ENCODE data around the gene MCM8. TPM values are rescaled to one million over a fixed set of nuclear protein-coding genes. Genes with fewer than 3 reads are reported as not detected.

Gene MCM8
- total RNA-seq, 1 donor from 2014 or later: 4.3 TPM

DNA sequence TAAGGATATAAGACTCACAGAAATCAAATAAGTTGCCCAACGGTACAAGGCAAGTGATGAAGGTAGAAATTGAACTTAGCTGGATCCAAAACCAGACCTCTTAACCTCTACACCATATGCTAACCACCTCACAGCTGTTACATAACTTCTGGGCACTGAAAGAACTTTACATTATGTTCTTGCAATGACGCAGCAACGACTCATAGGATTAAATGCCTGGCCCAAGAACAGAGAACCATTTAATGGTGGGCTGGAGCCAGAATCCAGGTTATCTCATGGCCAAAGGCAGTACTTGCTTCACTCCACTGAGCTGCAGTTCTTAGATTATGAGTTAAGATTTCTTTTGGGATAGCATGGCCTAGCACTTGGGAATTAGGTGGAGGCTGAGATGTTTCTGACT lies 4.5 kb upstream of the MCM8 start:
- peak; percentile 7 for DNase-seq (ENCODE audit: low spot score)

- no peak for DNase-seq (ENCODE audit: low spot score)
Measured at GRCh38 chr20:5947276-5947675, 3.2 kb upstream of the MCM8 start.

DNA sequence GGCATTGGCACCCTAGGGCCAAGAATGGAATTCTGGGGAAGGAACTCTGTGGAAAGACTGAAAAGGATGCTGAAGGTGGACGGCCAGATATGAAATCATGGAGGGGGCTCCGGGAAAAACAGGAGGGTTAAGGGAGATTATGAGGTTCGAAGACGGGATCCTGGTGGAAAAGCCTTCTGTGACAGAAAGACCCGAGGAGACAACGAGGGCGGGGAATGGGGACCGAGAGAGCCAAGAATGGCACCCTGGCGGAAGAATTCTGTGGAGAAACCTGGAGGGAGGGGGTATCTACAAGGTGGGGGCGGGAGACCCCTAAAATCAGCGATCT lies 545 bp upstream of the MCM8 start:
- no peak for DNase-seq (ENCODE audit: low spot score)

GRCh38 chr20:5967469-5967868 lies 17.0 kb downstream of the MCM8 start:
- DNase-seq (ENCODE audit: low spot score): no peak

DNA sequence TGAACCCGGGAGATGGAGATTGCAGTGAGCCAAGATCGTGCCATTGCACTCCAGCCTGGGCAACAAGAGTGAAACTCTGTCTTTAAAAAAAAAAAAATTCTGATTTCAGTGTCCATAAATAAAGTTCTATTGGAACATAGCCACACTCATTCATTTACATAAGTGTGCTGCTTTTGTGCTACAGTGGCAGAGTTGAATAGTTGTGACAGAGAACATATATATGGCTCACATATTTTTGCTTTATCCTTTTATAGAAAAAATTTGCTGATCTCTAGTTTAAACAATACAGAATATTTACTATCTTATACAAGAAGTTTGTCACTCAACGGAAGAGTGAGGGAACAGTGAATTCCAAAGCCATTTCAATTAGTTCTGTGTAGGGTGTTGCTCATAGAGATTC lies 18.0 kb downstream of the MCM8 start:
- no peak for DNase-seq (ENCODE audit: low spot score)

DNA sequence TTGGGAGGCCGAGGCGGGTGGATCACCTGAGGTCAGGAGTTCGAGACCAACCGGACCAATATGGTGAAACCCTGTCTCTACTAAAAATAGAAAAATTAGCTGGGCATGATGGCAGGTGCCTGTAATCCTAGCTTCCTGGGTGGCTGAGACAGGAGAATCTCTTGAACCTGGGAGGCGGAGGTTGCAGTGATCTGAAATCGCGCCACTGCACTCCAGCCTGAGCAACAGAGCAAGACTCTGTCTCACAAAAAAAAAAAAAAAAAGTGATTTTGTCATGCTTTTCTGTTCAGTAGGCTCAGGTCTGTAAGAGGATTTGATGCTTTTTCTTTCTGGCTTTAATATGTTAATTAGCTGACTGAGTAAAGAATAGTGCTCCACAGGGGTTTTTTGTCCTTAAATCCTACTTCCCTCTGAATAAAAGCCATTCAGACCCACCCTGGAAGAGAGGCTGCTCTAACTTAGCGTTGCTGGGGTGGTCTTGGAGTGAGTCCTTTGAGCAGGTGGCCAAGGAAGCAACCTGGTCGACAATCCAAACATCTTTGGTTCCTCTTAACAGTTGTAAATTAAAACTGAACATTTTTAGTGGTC lies 19.0 kb downstream of the MCM8 start:
- no peak for DNase-seq (ENCODE audit: low spot score)

- no peak for DNase-seq (ENCODE audit: low spot score)
Measured at GRCh38 chr20:5969940-5970339, 19.5 kb downstream of the MCM8 start.

DNA sequence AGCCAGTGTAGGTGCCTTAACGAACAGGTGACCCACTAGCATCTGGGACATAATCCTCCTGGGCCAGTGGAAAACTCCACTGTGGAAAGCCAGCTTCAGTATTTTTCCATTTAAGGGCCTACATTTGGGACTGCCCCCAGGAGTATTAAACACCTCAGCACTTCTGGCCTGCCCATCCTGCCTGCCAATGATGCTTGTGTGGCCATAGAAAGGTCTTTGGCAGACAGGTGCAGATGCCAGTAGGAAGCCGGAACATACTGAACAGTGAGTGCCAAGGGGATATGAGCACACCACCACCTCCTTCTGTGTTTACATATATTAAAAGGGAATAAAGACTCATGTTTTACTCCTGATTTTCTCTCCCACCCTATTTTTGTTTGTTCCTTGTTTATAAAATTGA lies 19.9 kb downstream of the MCM8 start:
- DNase-seq (ENCODE audit: low spot score): no peak

GRCh38 chr20:5971203-5971602 lies 20.8 kb downstream of the MCM8 start:
- DNase-seq (ENCODE audit: low spot score): no peak

GRCh38 chr20:5973172-5973571 lies 22.7 kb downstream of the MCM8 start:
- no peak for DNase-seq (ENCODE audit: low spot score)

DNA sequence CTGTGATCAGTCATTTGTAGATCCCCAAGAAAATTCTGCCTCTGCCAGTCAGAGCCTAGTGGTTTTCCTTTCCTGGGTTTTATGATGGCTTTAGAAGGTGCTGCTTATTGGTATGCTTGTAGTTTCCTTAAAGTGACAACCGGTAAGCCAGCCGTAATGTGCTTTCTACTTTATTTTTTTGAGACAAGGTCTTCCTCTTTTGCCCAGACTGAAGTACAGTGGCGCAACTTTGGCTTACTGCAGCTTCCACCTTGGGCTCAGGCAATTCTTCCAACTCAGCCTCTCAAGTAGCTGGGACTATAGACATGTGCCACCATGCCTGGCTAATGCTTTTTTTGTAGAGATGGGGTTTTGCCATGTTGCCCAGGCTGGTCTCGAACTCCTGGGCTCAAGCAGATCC lies 23.5 kb downstream of the MCM8 start:
- DNase-seq (ENCODE audit: low spot score): no peak

GRCh38 chr20:5974531-5974930 lies 24.1 kb downstream of the MCM8 start:
- no peak for DNase-seq (ENCODE audit: low spot score)

DNA sequence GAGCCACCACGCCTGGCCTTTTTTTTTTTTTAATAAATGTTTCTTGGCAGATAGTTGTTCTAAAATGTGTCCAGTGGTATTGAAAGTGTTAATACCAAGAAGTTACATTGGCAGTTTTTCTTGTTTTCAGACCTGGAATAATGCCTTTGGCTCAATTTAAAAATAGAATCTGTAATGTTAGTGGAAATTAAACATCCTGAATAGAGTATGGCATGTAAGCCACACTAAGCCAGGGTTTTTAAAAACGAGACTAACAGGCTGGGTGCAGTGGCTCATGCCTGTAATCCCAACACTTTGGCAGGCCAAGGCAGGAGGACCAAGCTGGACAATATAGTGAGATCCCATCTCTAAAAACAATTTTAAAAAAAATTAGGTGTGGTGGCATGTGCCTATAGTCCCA lies 25.3 kb downstream of the MCM8 start:
- no peak for DNase-seq (ENCODE audit: low spot score)

DNA sequence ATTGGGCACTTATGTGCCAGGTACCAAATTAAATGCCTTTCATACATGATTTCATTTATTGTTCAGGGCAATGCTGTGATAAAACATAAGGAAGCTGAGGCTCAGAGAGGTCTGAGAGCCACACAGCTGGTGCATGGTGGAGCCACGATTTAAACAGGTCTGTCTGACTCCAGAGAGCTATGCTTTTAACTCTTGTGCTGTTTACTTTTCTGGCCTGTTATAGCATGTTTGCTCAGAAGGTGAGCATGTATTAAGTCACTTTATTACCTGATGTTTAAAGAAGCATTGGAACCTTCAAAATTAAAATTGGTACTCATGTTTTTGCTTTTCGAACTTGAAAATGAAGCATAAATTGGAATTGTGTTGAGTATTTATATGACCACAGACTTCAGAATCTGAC lies 26.8 kb downstream of the MCM8 start:
- no peak for DNase-seq (ENCODE audit: low spot score)

- DNase-seq (ENCODE audit: low spot score): no peak
Measured at GRCh38 chr20:5977975-5978374, 27.5 kb downstream of the MCM8 start.

- no peak for DNase-seq (ENCODE audit: low spot score)
Measured at GRCh38 chr20:5979801-5980200, 29.3 kb downstream of the MCM8 start.

GRCh38 chr20:5980720-5981538 lies 30.5 kb downstream of the MCM8 start:
- DNase-seq (ENCODE audit: low spot score): no peak

GRCh38 chr20:5987383-5987782 lies 36.9 kb downstream of the MCM8 start:
- no peak for DNase-seq (ENCODE audit: low spot score)

- no peak for DNase-seq (ENCODE audit: low spot score)
Measured at GRCh38 chr20:5989539-5989938, 39.1 kb downstream of the MCM8 start.

GRCh38 chr20:5990946-5991345 lies 40.5 kb downstream of the MCM8 start:
- DNase-seq (ENCODE audit: low spot score): no peak

GRCh38 chr20:5991623-5992441 lies 41.4 kb downstream of the MCM8 start:
- DNase-seq (ENCODE audit: low spot score): peak; percentile 4

DNA sequence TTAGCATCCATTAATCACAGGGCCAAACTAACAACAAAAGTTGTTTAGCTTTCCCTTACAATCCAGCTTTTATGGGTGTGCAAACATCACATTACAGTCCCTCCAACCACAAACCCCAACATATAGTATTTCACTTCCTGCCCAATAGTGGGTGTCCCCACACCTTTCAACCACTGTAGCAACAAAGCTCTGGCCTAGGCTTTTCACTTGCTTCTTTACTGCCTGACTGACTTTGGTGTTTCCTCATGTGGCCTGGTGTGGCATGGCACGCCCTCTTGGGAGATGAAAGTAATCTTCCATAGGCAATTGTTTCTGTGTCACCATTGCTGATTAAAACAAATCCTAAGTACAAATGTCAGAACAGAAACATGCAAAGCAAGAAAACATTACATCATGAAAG lies 46.3 kb downstream of the MCM8 start:
- DNase-seq (ENCODE audit: low spot score): no peak

- DNase-seq (ENCODE audit: low spot score): no peak
Measured at GRCh38 chr20:5999783-6000182, 49.3 kb downstream of the MCM8 start.
